GM18505 (cell line): Measurements from ENCODE around the gene CSMD2.

Experiments used
- ATAC-seq: cut with Tn5 transposase; IDR thresholded peaks from one replicate; pipeline ENCODE4 v1.9.1; 2021; ENCODE audit not compliant: unreplicated experiment
- POLR2A ChIP-seq: IDR thresholded peaks from 4 replicates; pipeline ENCODE4 v1.6.1; 2011; ENCODE audit warnings: borderline replicate concordance; ENCODE audit not compliant: insufficient read depth, insufficient read length; ENCODE audit errors: extremely low read depth

The CSMD2 gene

DNA sequence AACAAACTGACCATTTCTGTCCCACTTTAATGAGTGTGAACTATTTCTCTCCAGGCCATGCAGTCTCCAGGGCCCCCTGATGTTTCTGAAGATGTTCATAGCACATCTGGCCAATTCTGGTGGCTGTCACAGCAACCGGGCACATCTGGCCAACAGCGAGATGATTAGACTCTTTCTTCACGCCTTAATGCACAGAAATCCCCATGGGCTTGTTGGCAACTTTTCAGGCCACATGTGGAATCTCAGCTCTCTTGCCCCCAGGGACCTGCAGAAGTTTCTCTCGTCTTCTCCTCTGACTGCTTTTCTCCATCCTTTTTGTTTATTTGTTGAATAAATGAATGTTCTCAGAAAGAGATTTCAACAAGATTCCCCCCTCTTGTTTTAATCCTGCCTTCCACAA, 372.4 kb downstream of the CSMD2 start:
- no peak for ATAC-seq
- no peak for TF ChIP-seq POLR2A

DNA sequence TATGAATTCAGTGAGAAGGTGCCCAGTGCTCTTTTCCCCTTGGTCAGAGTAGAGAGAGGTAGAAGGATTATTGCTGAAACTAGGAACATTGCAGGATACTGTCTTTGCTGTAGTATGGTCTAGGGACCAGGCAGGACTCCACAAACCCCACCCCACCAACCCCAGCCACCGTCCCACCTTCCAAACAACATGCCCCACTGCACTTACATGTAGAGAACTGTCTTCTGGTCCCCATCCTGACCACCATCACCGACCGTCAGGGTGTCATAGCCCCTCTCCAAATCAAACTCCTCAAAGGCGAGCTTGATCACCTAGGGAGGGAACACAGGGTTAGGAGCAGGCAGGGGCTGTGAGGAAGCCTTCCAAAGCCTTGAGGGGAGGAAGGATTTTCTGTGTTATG, 372.8 kb downstream of the CSMD2 start:
- no peak for TF ChIP-seq POLR2A
- ATAC-seq, result no peak

- no peak for ATAC-seq
- TF ChIP-seq POLR2A, result no peak
Measured at GRCh38 chr1:33791251-33791650, 373.8 kb downstream of the CSMD2 start.

GRCh38 chr1:33790577-33790976, 374.5 kb downstream of the CSMD2 start:
- ATAC-seq, result no peak
- no peak for TF ChIP-seq POLR2A

DNA sequence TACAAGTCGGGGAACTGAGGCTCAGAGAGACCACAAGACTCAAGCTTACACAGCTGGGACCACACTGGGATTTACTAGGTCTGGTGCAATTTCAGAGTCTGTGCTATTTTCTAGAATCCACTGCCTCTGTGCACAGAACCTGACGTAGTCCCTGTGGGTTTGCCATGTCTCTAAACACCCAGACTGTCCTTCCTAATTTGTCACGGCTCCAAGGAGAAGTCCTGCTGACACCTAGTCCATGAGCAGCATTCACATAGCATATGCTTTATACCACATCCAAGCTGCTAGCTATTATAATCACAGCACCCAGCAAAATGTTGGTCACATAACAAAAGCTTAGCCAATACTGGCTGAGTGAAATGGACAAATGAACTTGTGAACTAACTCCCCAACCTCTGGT, 380.2 kb downstream of the CSMD2 start:
- TF ChIP-seq POLR2A, result no peak
- ATAC-seq, result no peak

GRCh38 chr1:33782776-33783175, 382.3 kb downstream of the CSMD2 start:
- no peak for ATAC-seq
- TF ChIP-seq POLR2A, result no peak

DNA sequence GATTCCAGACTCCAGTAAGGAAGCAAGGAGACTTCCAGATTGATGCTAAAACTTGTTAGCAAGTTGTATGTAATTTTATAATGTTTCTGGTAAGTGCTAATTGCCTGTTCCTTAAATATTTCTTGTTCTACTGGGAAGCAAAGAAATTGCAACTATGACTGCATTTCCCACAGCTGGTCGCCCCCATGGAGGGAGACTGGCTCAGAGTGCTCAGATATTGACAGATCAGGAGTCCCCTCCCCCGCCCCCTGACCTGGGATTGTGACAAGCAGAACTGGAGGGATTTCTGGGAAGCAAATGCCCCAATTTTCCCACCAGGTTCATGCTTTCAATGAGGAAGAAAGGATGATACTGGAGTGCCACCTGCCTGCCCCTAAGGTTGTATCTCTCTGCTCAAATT, 383.4 kb downstream of the CSMD2 start:
- no peak for TF ChIP-seq POLR2A
- ATAC-seq, result no peak

DNA sequence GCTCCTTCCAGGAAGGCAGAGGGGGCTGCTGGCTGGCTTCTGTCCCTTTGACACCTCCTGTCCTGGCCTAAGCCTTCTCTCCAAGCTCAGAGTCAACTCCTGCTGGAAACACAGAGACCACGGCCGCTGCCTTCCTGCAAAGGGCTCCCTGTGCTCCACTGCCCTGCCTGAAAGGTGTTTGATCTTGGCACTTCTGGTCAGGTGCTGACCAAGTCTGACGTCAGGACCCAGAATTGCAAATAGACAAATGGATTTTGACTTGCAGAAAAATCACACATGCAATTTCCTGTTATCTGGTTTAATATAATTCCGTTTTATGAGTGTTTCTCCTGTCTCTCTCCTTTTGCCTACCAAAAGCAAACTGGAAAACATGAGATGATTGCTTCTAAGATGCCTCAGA, 387.7 kb downstream of the CSMD2 start:
- no peak for TF ChIP-seq POLR2A
- no peak for ATAC-seq

DNA sequence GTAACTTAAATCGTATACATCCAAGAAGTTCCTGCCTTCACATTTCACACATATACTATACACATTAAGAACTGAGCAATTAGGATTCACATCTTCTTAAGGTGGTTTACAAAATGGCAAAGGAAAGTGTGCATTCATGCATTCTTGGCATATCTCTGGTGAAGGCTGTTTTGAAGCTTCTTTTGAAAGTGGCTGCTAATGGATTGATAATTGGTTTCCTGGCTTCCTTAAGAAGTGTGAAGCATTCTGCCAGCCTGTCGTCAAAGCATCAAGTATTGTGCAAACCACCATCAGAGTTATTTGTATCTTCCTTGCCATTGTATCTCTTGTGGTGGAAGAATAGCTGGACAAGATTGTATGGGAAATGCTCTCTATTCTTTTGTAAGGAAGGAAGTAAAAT, 396.2 kb downstream of the CSMD2 start:
- ATAC-seq, result no peak
- no peak for TF ChIP-seq POLR2A

DNA sequence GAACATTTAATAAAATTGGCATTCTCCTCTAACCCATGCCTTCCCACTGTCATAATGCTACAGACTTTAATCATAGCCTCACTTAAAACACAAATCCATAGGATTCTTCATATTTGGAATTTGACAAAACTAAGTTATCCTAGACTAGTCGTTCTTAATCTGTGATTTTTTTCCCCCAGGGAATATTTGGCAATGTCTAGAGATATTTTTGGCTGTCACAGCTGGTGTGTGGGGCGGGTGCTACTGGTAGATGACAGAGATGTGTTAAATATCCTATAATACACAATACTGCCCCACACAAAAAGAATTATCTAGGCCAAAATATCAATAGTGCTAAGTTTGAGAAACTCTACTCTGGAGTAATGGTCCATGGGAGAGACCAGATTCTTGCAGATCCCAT, 396.9 kb downstream of the CSMD2 start:
- no peak for ATAC-seq

GRCh38 chr1:33764149-33764548, 400.9 kb downstream of the CSMD2 start:
- no peak for TF ChIP-seq POLR2A
- ATAC-seq, result no peak

More for the DNA sequence above, 396.9 kb downstream of the CSMD2 start:
- no peak for TF ChIP-seq POLR2A

GRCh38 chr1:33763406-33763805, 401.6 kb downstream of the CSMD2 start:
- TF ChIP-seq POLR2A, result no peak
- no peak for ATAC-seq

- ATAC-seq, result no peak
- no peak for TF ChIP-seq POLR2A
Measured at GRCh38 chr1:33762962-33763361, 402.1 kb downstream of the CSMD2 start.

DNA sequence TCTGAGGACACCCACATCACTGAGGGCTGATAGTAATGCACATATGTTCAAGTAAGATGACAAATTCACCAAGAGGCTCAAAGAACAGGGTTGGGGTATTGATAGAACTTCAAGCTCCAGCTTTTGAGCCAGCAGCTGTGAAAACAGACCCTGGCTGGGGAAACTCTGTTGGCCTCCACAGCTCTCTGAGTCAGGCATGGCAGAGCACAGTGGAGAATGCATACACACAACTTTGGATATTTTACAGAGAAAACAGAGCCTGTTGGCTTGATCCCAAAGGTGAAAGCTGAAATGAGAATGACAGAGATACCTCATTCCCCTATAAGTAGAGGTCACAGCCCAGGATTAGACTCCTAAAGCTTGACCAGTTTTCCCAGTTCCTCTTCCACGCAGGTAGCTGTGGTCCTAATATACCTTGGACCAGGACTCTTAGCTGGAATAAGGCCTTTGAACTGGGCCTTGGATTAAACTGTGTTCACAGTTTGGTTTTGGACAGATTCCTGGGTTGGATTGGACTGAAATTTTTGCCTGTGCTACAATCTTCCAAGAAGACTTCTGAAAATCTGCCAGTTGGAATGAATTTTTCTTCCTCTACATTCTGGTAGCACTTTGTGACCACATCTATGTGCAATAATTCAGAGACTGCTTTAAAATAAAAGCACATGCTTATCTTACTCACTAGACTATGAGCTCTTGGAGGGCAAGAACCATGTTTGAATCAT, 402.8 kb downstream of the CSMD2 start:
- ATAC-seq, result no peak
- TF ChIP-seq POLR2A, result no peak

GRCh38 chr1:33758698-33759097, 406.3 kb downstream of the CSMD2 start:
- no peak for TF ChIP-seq POLR2A
- ATAC-seq, result no peak
